D721Med (cell line): ENCODE data around the gene PDLIM5.

Source experiments
- DNase-seq: peaks from one replicate; pipeline ENCODE4 v3.0.0; 2011; ENCODE audit warnings: low spot score; ENCODE audit not compliant: insufficient read length
- FAIRE-seq: peaks from 2 replicates; lab custom pipeline; 2011; peaks lifted over from hg19 to GRCh38; lab: Jason Lieb, UNC
- CTCF ChIP-seq: IDR thresholded peaks from 2 replicates; pipeline ENCODE4 v1.5.1; 2012; ENCODE audit warnings: mild to moderate bottlenecking, control low read depth; ENCODE audit not compliant: insufficient read depth; ENCODE audit errors: missing control alignments

PDLIM5 gene

GRCh38 chr4:94690851-94691254 lies 239.1 kb downstream of the PDLIM5 start:
- no peak for DNase-seq
- no peak for TF ChIP-seq CTCF
- FAIRE-seq = no peak

GRCh38 chr4:94691552-94691951 lies 239.8 kb downstream of the PDLIM5 start:
- DNase-seq (no peak), FAIRE-seq (no peak)
- no peak for TF ChIP-seq CTCF

GRCh38 chr4:94695384-94695783 lies 243.6 kb downstream of the PDLIM5 start:
- no peak for TF ChIP-seq CTCF
- DNase-seq (no peak), FAIRE-seq (no peak)

GRCh38 chr4:94698187-94698586 lies 246.4 kb downstream of the PDLIM5 start:
- no peak for FAIRE-seq
- no peak for DNase-seq
- no peak for TF ChIP-seq CTCF

GRCh38 chr4:94700298-94700697 lies 248.6 kb downstream of the PDLIM5 start:
- TF ChIP-seq CTCF = no peak
- DNase-seq = no peak
- FAIRE-seq = no peak

- no peak for TF ChIP-seq CTCF
- DNase-seq = no peak
- FAIRE-seq = no peak
These were observed 250.0 kb downstream of the PDLIM5 start for GRCh38 chr4:94701631-94702300.

GRCh38 chr4:94711635-94712034 lies 259.9 kb downstream of the PDLIM5 start:
- FAIRE-seq = no peak
- TF ChIP-seq CTCF = no peak

More at GRCh38 chr4:94711635-94712034, 259.9 kb downstream of the PDLIM5 start:
- DNase-seq = no peak
